Measurements from ENCODE around the gene GDI1. TPM values are rescaled to one million over a fixed set of nuclear protein-coding genes. Genes with fewer than 3 reads are reported as not detected.

The GDI1 gene
- total RNA-seq, 1 donor from 2014 or later = 79.3 TPM

- no peak for TF ChIP-seq CTCF (IDR thresholded peaks at IDR 0.05; ENCODE audit: borderline replicate concordance)
- intact Hi-C loops (cut with micrococcal nuclease) = no loop called here
- no peak for DNase-seq
- no peaks in the 10 kb centered on the region for H3K27me3 ChIP-seq (ENCODE audit: low read depth)
- peaks cover 21% of the 10 kb centered on the region for H3K4me1 ChIP-seq
- peaks cover 35% of the 10 kb centered on the region for H3K36me3 ChIP-seq
- peak overlapping the region; percentile 86 for H3K4me3 ChIP-seq
- peak overlapping the region; percentile 94 for H3K27ac ChIP-seq (replicated peaks)
- H3K9me3 ChIP-seq (replicated peaks) = no peaks in the 10 kb centered on the region
Measured at GRCh38 chrX:154437971-154438893, 1.3 kb downstream of the GDI1 start.

GRCh38 chrX:154439841-154440240 lies 2.9 kb downstream of the GDI1 start:
- Histone ChIP-seq H3K27ac (replicated peaks) (no peak overlapping the region), H3K4me1 (peaks cover 32% of the 10 kb centered on the region)

DNA sequence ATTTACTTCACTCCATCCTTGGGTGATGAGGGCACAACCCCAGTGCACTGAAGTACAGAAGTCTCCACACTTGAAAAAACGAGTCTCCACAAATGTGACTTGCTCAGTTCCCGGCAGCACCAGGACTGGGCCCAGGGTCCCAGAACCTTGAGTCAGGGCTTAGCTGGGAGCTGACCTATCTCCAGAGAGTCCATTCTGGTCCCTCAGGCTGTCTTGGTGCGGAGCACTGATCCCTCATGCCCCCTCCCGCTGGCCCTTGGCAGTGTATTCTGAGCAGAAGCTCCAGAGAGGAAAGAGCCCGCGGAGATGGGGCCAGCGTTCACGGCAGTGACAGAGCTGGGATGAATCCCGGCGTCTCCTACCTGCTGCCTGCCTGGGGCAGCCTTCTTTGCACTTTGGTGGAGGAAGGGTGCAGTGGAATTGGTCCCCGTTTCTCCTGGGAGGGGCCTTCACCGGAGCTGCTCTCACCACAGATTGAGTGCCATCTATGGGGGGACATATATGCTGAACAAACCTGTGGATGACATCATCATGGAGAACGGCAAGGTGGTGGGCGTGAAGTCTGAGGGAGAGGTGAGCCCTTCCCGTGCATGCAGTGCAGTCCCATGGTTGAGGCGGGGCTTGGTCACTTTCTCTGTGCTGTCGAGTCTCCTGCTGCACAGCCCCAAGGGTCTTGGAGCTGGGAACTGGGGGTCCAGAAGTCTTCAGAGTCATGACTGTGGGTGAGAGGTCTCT lies 3.8 kb downstream of the GDI1 start:
- Histone ChIP-seq H3K4me3 (no peak overlapping the region), H3K27ac (replicated peaks) (no peak overlapping the region), H3K27me3 (ENCODE audit: low read depth) (no peaks in the 10 kb centered on the region), H3K9me3 (replicated peaks) (no peaks in the 10 kb centered on the region), H3K36me3 (peaks cover 26% of the 10 kb centered on the region), H3K4me1 (peaks cover 42% of the 10 kb centered on the region)
- no peak for DNase-seq
- intact Hi-C loops (cut with micrococcal nuclease) = no loop called here
- TF ChIP-seq CTCF (IDR thresholded peaks at IDR 0.05; ENCODE audit: borderline replicate concordance) = no peak

More at GRCh38 chrX:154439841-154440240, 2.9 kb downstream of the GDI1 start:
- TF ChIP-seq CTCF (IDR thresholded peaks at IDR 0.05; ENCODE audit: borderline replicate concordance) = no peak
- intact Hi-C loops (cut with micrococcal nuclease) = no loop called here
- Histone ChIP-seq H3K9me3 (replicated peaks) (no peaks in the 10 kb centered on the region), H3K36me3 (peaks cover 32% of the 10 kb centered on the region), H3K4me3 (no peak overlapping the region), H3K27me3 (ENCODE audit: low read depth) (no peaks in the 10 kb centered on the region)
- DNase-seq = no peak

DNA sequence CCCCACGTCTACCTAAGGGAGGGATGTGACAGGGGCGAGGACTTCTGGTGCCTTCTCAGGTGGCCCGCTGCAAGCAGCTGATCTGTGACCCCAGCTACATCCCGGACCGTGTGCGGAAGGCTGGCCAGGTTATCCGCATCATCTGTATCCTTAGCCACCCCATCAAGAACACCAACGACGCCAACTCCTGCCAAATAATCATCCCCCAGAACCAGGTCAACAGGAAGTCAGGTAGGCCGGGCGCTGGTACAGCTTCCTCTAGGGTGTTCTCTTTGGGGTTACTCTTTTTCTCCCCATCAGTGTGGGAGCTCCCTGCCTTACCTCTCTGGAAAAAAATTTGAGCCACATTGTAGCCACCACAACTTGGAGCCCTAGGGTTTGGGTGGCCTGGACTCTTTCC lies 4.6 kb downstream of the GDI1 start:
- intact Hi-C loops (cut with micrococcal nuclease) = no loop called here
- H3K27me3 ChIP-seq (ENCODE audit: low read depth) = no peaks in the 10 kb centered on the region
- peaks cover 38% of the 10 kb centered on the region for H3K4me1 ChIP-seq
- no peak for TF ChIP-seq CTCF (IDR thresholded peaks at IDR 0.05; ENCODE audit: borderline replicate concordance)
- DNase-seq = no peak
- H3K4me3 ChIP-seq = no peak overlapping the region
- H3K9me3 ChIP-seq (replicated peaks) = no peaks in the 10 kb centered on the region
- H3K36me3 ChIP-seq = peaks cover 27% of the 10 kb centered on the region
- H3K27ac ChIP-seq (replicated peaks) = no peak overlapping the region

DNA sequence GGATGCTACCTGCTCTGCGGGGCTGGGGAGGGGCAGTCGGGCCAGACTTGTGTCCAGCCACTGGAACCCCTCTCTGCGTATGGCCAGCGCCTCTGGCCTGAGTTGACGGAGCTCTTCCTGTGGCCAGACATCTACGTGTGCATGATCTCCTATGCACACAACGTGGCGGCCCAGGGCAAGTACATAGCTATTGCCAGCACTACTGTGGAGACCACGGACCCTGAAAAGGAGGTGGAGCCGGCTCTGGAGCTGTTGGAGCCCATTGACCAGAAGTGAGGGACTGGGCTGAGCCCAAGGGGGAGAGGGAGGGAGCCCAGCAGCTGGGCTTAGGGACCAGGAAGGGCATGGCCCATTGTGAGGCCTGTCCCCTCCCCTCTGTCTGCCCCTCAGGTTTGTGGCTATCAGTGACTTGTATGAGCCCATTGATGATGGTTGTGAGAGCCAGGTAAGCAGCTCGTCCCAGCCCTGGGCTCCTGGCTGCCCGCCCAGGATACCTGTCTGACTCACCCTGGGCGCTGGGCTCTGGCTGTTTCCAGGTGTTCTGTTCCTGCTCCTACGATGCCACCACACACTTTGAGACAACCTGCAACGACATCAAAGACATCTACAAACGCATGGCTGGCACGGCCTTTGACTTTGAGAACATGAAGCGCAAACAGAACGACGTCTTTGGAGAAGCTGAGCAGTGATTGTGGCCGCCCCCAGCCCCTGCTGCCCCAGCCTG lies 5.2 kb downstream of the GDI1 start:
- no peak for TF ChIP-seq CTCF (IDR thresholded peaks at IDR 0.05; ENCODE audit: borderline replicate concordance)
- no peak for DNase-seq
- intact Hi-C loops (cut with micrococcal nuclease) = no loop called here
- Histone ChIP-seq H3K9me3 (replicated peaks) (no peaks in the 10 kb centered on the region), H3K4me1 (peaks cover 38% of the 10 kb centered on the region), H3K27me3 (ENCODE audit: low read depth) (no peaks in the 10 kb centered on the region), H3K4me3 (no peak overlapping the region), H3K27ac (replicated peaks) (no peak overlapping the region), H3K36me3 (peaks cover 28% of the 10 kb centered on the region)

All from left ventricle myocardium inferior (tissue), 1 donor.